H1 (cell line): Measurements from ENCODE around the gene YBX1. TPM values are rescaled to one million over a fixed set of nuclear protein-coding genes. Genes with fewer than 3 reads are reported as not detected.

Experiments
- BCL11A ChIP-seq, 2 experiments: IDR thresholded peaks; one replicate each; pipeline ENCODE4 v1.6.1; 2011; ENCODE audit warnings: low read depth in 2 of 2, low read length in 2 of 2, mild to moderate bottlenecking in 2 of 2
- CTBP2 ChIP-seq: IDR thresholded peaks from 2 replicates; pipeline ENCODE4 v1.7.0; 2011; ENCODE audit warnings: borderline replicate concordance, mild to moderate bottlenecking, moderate library complexity, mixed read lengths, low read length; ENCODE audit not compliant: insufficient read depth, insufficient read length
- EZH2 ChIP-seq: fragments of 200-600 bp; sonication (generic); IDR thresholded peaks from 2 replicates; pipeline ENCODE4 v1.7.1; 2012; ENCODE audit warnings: low read depth, mild to moderate bottlenecking, moderate library complexity, low read length, inconsistent platforms; ENCODE audit not compliant: severe bottlenecking
- GABPA ChIP-seq: IDR thresholded peaks from 2 replicates; pipeline ENCODE4 v1.6.1; 2011; ENCODE audit warnings: mild to moderate bottlenecking, low read length, moderate library complexity, borderline replicate concordance; ENCODE audit not compliant: insufficient read depth
- HDAC2 ChIP-seq, 2 experiments: fragments of 300-600 bp in 1 of 2; sonication (generic) in 1 of 2; IDR thresholded peaks; 2 replicates each; pipeline ENCODE4 v1.6.1; 2011 to 2012; ENCODE audit warnings: low read depth in 2 of 2, low read length in 2 of 2, mild to moderate bottlenecking in 2 of 2, moderate library complexity in 2 of 2, borderline replicate concordance in 1 of 2, inconsistent platforms in 1 of 2
- HDAC6 ChIP-seq: IDR thresholded peaks from one replicate; pipeline ENCODE4 v1.7.1; 2012; ENCODE audit warnings: low read depth, mild to moderate bottlenecking, inconsistent platforms, low read length, moderate library complexity
- JUN ChIP-seq: IDR thresholded peaks from 2 replicates; pipeline ENCODE4 v1.6.1; 2011; ENCODE audit warnings: low read depth, mild to moderate bottlenecking, improper control_type of control experiment, low read length
- NRF1 ChIP-seq: IDR thresholded peaks from 2 replicates; pipeline ENCODE4 v1.6.1; 2011; ENCODE audit warnings: mild to moderate bottlenecking, low read depth, low read length, improper control_type of control experiment
- PHF8 ChIP-seq: fragments of 200-600 bp; sonication (generic); conservative IDR thresholded peaks from 2 replicates; pipeline ENCODE4 v1.7.1; 2012; ENCODE audit warnings: low read depth, mild to moderate bottlenecking, inconsistent platforms, low read length, moderate library complexity
- RBBP5 ChIP-seq: IDR thresholded peaks from 2 replicates; pipeline ENCODE4 v1.7.1; 2012; ENCODE audit warnings: low read depth, mild to moderate bottlenecking, inconsistent platforms, low read length, moderate library complexity, borderline replicate concordance
- SAP30 ChIP-seq: fragments of 300-600 bp; sonication (generic); IDR thresholded peaks from 2 replicates; pipeline ENCODE4 v1.7.1; 2012; ENCODE audit warnings: low read length, moderate library complexity, mild to moderate bottlenecking, inconsistent platforms; ENCODE audit not compliant: insufficient read depth, insufficient replicate concordance
- SIN3A ChIP-seq, 2 experiments: IDR thresholded peaks in 1 of 2; conservative IDR thresholded peaks in 1 of 2; 2 replicates each; pipeline ENCODE4 v1.6.1; 2011 to 2012; ENCODE audit warnings: low read length in 2 of 2, improper control_type of control experiment in 1 of 2, low read depth in 1 of 2, mild to moderate bottlenecking in 1 of 2
- SP1 ChIP-seq: IDR thresholded peaks from 2 replicates; pipeline ENCODE4 v1.6.1; 2011; ENCODE audit warnings: low read depth, low read length
- TAF1 ChIP-seq: IDR thresholded peaks from 2 replicates; pipeline ENCODE4 v1.6.1; 2011; ENCODE audit warnings: mild to moderate bottlenecking, low read depth, low read length
- TCF12 ChIP-seq: IDR thresholded peaks from 2 replicates; pipeline ENCODE4 v1.6.1; 2011; ENCODE audit warnings: low read depth, mild to moderate bottlenecking, low read length
- USF2 ChIP-seq: IDR thresholded peaks from 2 replicates; pipeline ENCODE4 v1.6.1; 2011; ENCODE audit warnings: low read length, improper control_type of control experiment
- YY1 ChIP-seq: IDR thresholded peaks from 2 replicates; pipeline ENCODE4 v1.6.1; 2011; ENCODE audit warnings: low read depth, mild to moderate bottlenecking, low read length
- polyA plus RNA-seq, 7 experiments: library from polyadenylated mRNA; depleted of rRNA in 3 of 7; stranded (reverse) in 5 of 7; unstranded in 2 of 7; fragments of >200 nt in 5 of 7; fragments of 200-250 nt in 2 of 7; gene quantifications; 1 replicate in 5 of 7; 2 replicates in 1 of 7; 4 replicates in 1 of 7; pipeline versions ENCODE4 v1.2.1 to v1.2.3, GENCODE V29; 2011 to 2013; ENCODE audit warnings: missing spikeins in 2 of 7, mixed read lengths in 2 of 7
- total RNA-seq: library from RNA; stranded (reverse); fragmentation: NEBNext Ultra II Directional; extraction: Animal tissue kit (Norgen Biotek cat#: 25700); gene quantifications from 2 replicates; pipeline ENCODE4 v1.2.1, GENCODE V29; 2021

Gene YBX1
- total and polyA plus RNA-seq, 2 of the 8 experiments (the other 6 are each of a cell fraction or from before 2014, with no cell fraction given): 438 to 1,219 TPM

- TF ChIP-seq GABPA: 0 out of 2 replicates have a peak, but pooled peaks have one; percentile 25
- TF ChIP-seq SP1: peak; percentile 53
- TF ChIP-seq BCL11A (IDR thresholded peaks at IDR 0.05; ENCODE audit: low read depth in 2 of 2, low read length in 2 of 2): no peak
- no peak for TF ChIP-seq EZH2
- peak in 1 of 2 experiments; percentile 51; a peak in 1 of 4 replicates for TF ChIP-seq SIN3A (conservative IDR thresholded peaks at IDR 0.05 in 1 of 2, IDR thresholded peaks at IDR 0.05 in 1 of 2; ENCODE audit: low read depth in 1 of 2, low read length in 2 of 2)
- no peak for TF ChIP-seq HDAC6
- TF ChIP-seq NRF1: 0 out of 2 replicates have a peak, but pooled peaks have one; percentile 3
- 0 out of 4 replicates have a peak, but pooled peaks of 1 of the 2 experiments have one; percentile 18 for TF ChIP-seq HDAC2 (IDR thresholded peaks at IDR 0.05; ENCODE audit: borderline replicate concordance in 1 of 2, low read depth in 2 of 2, low read length in 2 of 2)
- TF ChIP-seq TCF12: peak; percentile 84; the same call in 1 of the 2 replicates
- TF ChIP-seq YY1: no peak
- no peak for TF ChIP-seq USF2
- TF ChIP-seq RBBP5: no peak
- TF ChIP-seq JUN: no peak
- no peak for TF ChIP-seq SAP30
- TF ChIP-seq TAF1: peak; percentile 41; the same call in 1 of the 2 replicates
- 0 out of 2 replicates have a peak, but pooled peaks have one; percentile 28 for TF ChIP-seq PHF8
- peak; percentile 59 for TF ChIP-seq CTBP2
Measured at GRCh38 chr1:42739753-42740700, 57.8 kb downstream of the YBX1 start, which contains the start of gene CLDN19 (continued).
